HG03064 (cell line): ENCODE data around the gene COL17A1.

ENCODE experiments used
- ATAC-seq: cut with Tn5 transposase; IDR thresholded peaks from one replicate; pipeline ENCODE4 v1.9.1; 2021; ENCODE audit warnings: low read depth; ENCODE audit not compliant: unreplicated experiment

Gene COL17A1

GRCh38 chr10:104098358-104098925, 12.8 kb upstream of the COL17A1 start:
- no peak for ATAC-seq

- ATAC-seq, result no peak
Observed at GRCh38 chr10:104096692-104097091, 11.0 kb upstream of the COL17A1 start.

GRCh38 chr10:104092749-104093148, 7.1 kb upstream of the COL17A1 start:
- ATAC-seq, result no peak

- no peak for ATAC-seq
Observed at GRCh38 chr10:104090611-104091010, 4.9 kb upstream of the COL17A1 start.

GRCh38 chr10:104089621-104090020, 3.9 kb upstream of the COL17A1 start:
- no peak for ATAC-seq

GRCh38 chr10:104088239-104088638, 2.6 kb upstream of the COL17A1 start:
- ATAC-seq, result no peak

- ATAC-seq, result no peak
Observed at GRCh38 chr10:104084482-104085142, 1.1 kb downstream of the COL17A1 start.

- no peak for ATAC-seq
Observed at GRCh38 chr10:104081998-104082397, 3.7 kb downstream of the COL17A1 start.

- ATAC-seq, result no peak
Observed at GRCh38 chr10:104080762-104081161, 4.9 kb downstream of the COL17A1 start.

- ATAC-seq, result no peak
Observed at GRCh38 chr10:104077663-104078151, 8.0 kb downstream of the COL17A1 start.

- no peak for ATAC-seq
Observed at GRCh38 chr10:104077247-104077646, 8.4 kb downstream of the COL17A1 start.

GRCh38 chr10:104076743-104077160, 8.9 kb downstream of the COL17A1 start:
- no peak for ATAC-seq

GRCh38 chr10:104074505-104074904, 11.2 kb downstream of the COL17A1 start:
- ATAC-seq, result no peak

GRCh38 chr10:104072786-104073185, 12.9 kb downstream of the COL17A1 start:
- no peak for ATAC-seq

- ATAC-seq, result no peak
Observed at GRCh38 chr10:104069613-104070012, 16.1 kb downstream of the COL17A1 start.

- no peak for ATAC-seq
Observed at GRCh38 chr10:104067525-104067924, 18.2 kb downstream of the COL17A1 start.

GRCh38 chr10:104066945-104067344, 18.7 kb downstream of the COL17A1 start:
- ATAC-seq, result no peak

- no peak for ATAC-seq
Observed at GRCh38 chr10:104065748-104066147, 19.9 kb downstream of the COL17A1 start.

- ATAC-seq, result no peak
Observed at GRCh38 chr10:104061196-104061595, 24.5 kb downstream of the COL17A1 start.

GRCh38 chr10:104059364-104059763, 26.3 kb downstream of the COL17A1 start:
- ATAC-seq, result no peak

- no peak for ATAC-seq
Observed at GRCh38 chr10:104057717-104058116, 28.0 kb downstream of the COL17A1 start.

GRCh38 chr10:104056619-104057273, 28.9 kb downstream of the COL17A1 start:
- ATAC-seq, result no peak
